Measurements from ENCODE around the gene DGKD. TPM values are rescaled to one million over a fixed set of nuclear protein-coding genes. Genes with fewer than 3 reads are reported as not detected.

DGKD gene
- total RNA-seq, 1 donor from 2014 or later, result 44.7 TPM

GRCh38 chr2:233498126-233498525, 143.8 kb downstream of the DGKD start:
- no peak for DNase-seq (ENCODE audit: low spot score)

GRCh38 chr2:233499928-233500327, 145.6 kb downstream of the DGKD start:
- no peak for DNase-seq (ENCODE audit: low spot score)

DNA sequence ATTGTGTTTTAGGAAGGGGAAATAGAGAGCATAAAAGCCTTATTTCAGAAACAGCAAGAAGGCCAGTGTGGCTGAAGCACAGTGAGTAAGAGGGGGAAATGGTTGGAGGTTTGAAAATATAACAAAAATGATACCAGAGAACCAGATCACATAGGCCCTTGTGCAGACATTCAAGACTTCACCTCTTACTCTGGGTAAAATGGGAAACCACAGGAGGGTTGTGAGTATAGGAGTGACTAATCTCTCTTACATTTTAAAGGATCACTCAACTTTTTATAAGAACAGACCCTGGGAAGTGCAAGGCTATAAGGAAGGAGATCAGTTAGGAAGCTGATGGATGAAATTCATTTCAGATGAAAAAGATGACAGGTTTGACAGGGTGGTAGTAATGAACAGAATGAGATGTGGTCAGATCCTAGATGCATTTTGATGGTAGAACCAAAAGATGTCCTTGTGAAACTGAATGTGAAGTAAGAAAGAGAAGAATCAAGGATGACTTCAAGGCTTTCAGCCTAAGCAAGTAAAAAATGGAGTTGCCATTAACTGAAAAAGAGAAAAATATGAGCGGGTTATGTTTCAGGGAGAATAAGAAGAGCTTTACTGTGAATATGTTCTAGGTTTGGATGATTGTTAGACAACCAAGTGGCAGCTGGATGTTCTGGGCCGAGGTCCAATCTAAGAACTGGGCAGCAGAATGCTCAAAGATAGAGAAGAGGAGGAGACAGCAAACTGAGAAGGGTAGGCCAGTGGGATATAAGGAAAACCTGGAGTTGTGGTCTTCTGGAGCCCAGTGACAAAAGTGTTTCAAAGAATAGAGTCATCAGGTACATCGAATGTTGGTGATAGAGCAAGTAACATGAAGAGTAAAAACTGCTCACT, 147.1 kb downstream of the DGKD start:
- DNase-seq (ENCODE audit: low spot score), result no peak

DNA sequence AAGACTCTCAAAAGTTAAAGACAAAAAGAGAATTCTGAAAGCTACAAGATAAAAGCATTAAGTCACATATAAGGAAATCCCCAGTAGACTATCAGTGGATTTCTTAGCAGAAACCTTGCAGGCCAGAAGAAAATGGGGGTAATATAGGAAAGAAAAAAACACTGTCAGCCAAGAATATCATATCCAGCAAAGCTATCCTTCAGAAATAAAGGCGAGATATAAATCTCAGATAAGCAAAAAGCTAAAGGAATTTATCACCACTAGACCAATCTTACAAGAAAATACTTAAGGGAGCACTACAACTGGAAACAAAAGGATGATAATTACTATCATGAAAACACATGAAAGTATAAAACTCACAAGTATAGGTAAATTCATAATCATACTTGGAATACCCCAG, 149.2 kb downstream of the DGKD start:
- no peak for DNase-seq (ENCODE audit: low spot score)

DNA sequence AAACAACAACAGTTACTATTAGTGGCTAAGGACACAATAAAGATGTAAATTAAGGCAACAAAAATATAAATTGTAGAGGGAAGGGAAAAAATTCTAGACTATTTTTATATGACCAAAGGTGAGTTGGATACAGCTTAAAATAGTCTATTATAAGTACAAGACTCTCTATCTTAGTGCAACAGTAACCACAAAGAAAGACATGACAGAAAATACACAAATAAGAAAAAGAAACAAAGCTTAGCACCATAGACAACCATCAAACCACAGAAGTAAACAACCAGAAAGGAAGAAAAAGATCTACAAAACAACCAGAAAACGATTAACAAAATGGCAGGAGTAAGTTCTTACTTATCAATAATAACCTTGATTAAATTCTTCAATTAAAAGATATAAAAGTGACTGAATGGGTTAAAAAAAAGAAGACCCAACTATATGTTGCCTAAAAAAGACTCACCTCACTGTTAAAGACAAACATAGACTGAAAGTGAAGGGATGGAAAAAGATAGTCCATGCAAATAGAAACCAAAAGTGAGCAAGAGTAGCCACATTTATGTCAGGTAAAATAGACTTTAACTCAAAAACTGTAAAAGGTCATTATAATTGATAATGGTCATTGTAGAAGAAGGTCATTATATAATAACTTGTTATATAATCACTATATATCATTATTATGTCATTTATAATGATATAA, 149.8 kb downstream of the DGKD start:
- no peak for DNase-seq (ENCODE audit: low spot score)

DNA sequence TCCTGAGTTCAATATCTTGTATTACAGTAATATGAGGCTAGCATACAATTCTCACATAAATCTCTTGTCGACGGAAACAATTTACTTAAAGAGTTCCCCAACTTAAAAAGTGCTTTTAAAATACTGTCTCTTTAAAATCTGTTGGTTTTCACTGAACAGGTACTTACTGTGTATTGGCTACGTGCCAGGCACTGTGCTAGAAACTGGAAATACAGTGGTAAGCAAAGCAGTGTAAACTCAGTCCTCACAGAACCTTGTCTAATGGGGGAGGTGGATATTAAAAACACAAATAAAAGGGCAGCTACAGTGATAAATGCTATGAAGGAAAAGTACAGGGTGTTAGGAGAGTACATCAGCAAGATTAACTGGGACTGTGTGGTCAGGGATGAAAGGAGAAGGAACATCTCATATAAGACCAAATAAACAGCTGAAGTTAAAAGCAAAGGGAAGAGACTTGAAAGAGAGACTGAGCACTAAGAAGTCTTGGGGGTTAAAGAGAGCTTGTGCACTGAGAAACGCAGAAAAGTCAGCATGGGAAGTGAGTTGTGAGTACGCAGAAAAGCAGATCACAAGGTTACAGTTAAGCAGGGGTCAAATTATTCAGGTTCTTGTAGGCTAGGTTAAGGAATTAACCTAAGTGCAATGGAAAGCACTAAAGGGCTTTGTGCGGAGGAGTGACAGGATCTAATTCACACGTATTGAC, 159.8 kb downstream of the DGKD start:
- no peak for DNase-seq (ENCODE audit: low spot score)

GRCh38 chr2:233519787-233520611, 165.7 kb downstream of the DGKD start:
- no peak for DNase-seq (ENCODE audit: low spot score)

Other genes starting within 250 kb of the DGKD start
- 35.4 TPM for gene ATG16L1, start 102.8 kb upstream of the DGKD start, total RNA-seq
- not detected for gene SAG, start 46.7 kb upstream of the DGKD start, total RNA-seq
- gene USP40, start 212.3 kb downstream of the DGKD start, total RNA-seq, result 79.2 TPM

Measured in ureter (tissue), 1 donor.